Keratinocyte (primary cell): ENCODE measurements around the gene C2CD3. TPM values are rescaled to one million over a fixed set of nuclear protein-coding genes. Genes with fewer than 3 reads are reported as not detected.

Experiments
- DNase-seq: peaks from one replicate; pipeline ENCODE4 v3.0.0-alpha.2; 2011; ENCODE audit warnings: low read depth, missing footprints, low spot score
- FAIRE-seq: peaks from 2 replicates; lab custom pipeline; 2011; peaks lifted over from hg19 to GRCh38; lab: Jason Lieb, UNC
- H2AFZ ChIP-seq: 2 replicates; pipeline ENCODE4 v1.6.0; 2012; ENCODE audit warnings: low read length, control low read depth, inconsistent platforms; ENCODE audit not compliant: control insufficient read depth
- H3K27ac ChIP-seq: 2 replicates; pipeline ENCODE4 v1.5.1; 2011; ENCODE audit warnings: low read length; ENCODE audit not compliant: control insufficient read depth, insufficient read depth
- H3K27me3 ChIP-seq: 3 replicates; pipeline ENCODE4 v1.6.0; 2011; ENCODE audit warnings: low read length; ENCODE audit not compliant: control insufficient read depth, insufficient read depth; ENCODE audit errors: extremely low read depth
- H3K36me3 ChIP-seq, 2 experiments: 2 replicates in 1 of 2; 3 replicates in 1 of 2; pipeline ENCODE4 v1.5.1; 2011; ENCODE audit warnings: low read length in 2 of 2, mild to moderate bottlenecking in 1 of 2; ENCODE audit not compliant: control insufficient read depth in 2 of 2, insufficient read depth in 2 of 2; ENCODE audit errors: extremely low read depth in 1 of 2
- H3K4me1 ChIP-seq: 3 replicates; pipeline ENCODE4 v1.5.1; 2011; ENCODE audit warnings: low read length; ENCODE audit not compliant: control insufficient read depth, insufficient read depth; ENCODE audit errors: extremely low read depth
- H3K4me2 ChIP-seq: 3 replicates; pipeline ENCODE4 v1.6.0; 2011; ENCODE audit warnings: low read depth, low read length; ENCODE audit not compliant: control insufficient read depth, insufficient read depth; ENCODE audit errors: extremely low read depth
- H3K4me3 ChIP-seq, 3 experiments: fragments of 200-600 bp in 1 of 3; sonication (generic) in 1 of 3; 2 replicates in 2 of 3; 3 replicates in 1 of 3; pipeline ENCODE4 v1.5.1; 2011 to 2016; ENCODE audit warnings: low read length in 3 of 3, mild to moderate bottlenecking in 3 of 3, control low read depth in 2 of 3, inconsistent platforms in 1 of 3, low read depth in 1 of 3, mixed read lengths in 1 of 3, mixed run types in 1 of 3, moderate library complexity in 1 of 3; ENCODE audit not compliant: control insufficient read depth in 2 of 3, insufficient read depth in 2 of 3; ENCODE audit errors: extremely low read depth in 1 of 3
- H3K79me2 ChIP-seq: 2 replicates; pipeline ENCODE4 v1.6.0; 2012; ENCODE audit warnings: low read length; ENCODE audit not compliant: control insufficient read depth, insufficient read depth
- H3K9ac ChIP-seq: 3 replicates; pipeline ENCODE4 v1.6.0; 2011; ENCODE audit warnings: low read length; ENCODE audit not compliant: control insufficient read depth, insufficient read depth; ENCODE audit errors: extremely low read depth
- H3K9me1 ChIP-seq: 3 replicates; pipeline ENCODE4 v1.6.0; 2011; ENCODE audit warnings: low read length; ENCODE audit not compliant: control insufficient read depth, insufficient read depth; ENCODE audit errors: extremely low read depth
- H3K9me3 ChIP-seq: 2 replicates; pipeline ENCODE4 v1.5.1; 2012; ENCODE audit warnings: low read depth, low read length; ENCODE audit not compliant: control insufficient read depth
- H4K20me1 ChIP-seq: 3 replicates; pipeline ENCODE4 v1.6.0; 2011; ENCODE audit warnings: low read length; ENCODE audit not compliant: control insufficient read depth, insufficient read depth; ENCODE audit errors: extremely low read depth
- EZH2 ChIP-seq: IDR thresholded peaks from one replicate; pipeline ENCODE4 v1.6.1; 2012; ENCODE audit warnings: inconsistent platforms, mild to moderate bottlenecking, low read length, moderate library complexity
- dilution Hi-C: fragments of 300-500 bp; cut with MboI; formaldehyde crosslinking; loops from one replicate; pipeline ENCODE4 v1.7.0; 2020; ENCODE audit warnings: low sequenced_read_pairs; ENCODE audit not compliant: extremely low pct_ligation_motif_present
- polyA plus RNA-seq, 5 experiments: library from polyadenylated mRNA; depleted of rRNA in 3 of 5; stranded (reverse) in 3 of 5; stranded (forward) in 1 of 5; unstranded in 1 of 5; fragments of >200 nt; gene quantifications; 1 replicate in 1 of 5; 2 replicates in 3 of 5; 3 replicates in 1 of 5; pipeline versions ENCODE4 v1.2.1 to v1.2.3, GENCODE V29; 2011 to 2012; ENCODE audit warnings: missing spikeins in 2 of 5, low read depth in 1 of 5, low replicate concordance in 1 of 5
- TF ChIP-seq, protein P1 (sequence below), 3 experiments: IDR thresholded peaks in 1 of 3; conservative IDR thresholded peaks in 1 of 3; optimal IDR thresholded peaks in 1 of 3; 2 replicates in 2 of 3; 3 replicates in 1 of 3; pipeline versions ENCODE3 to v1.5.1; 2011; ENCODE audit warnings: low read length in 3 of 3, mild to moderate bottlenecking in 3 of 3, moderate library complexity in 2 of 3, control low read depth in 1 of 3, inconsistent platforms in 1 of 3; ENCODE audit not compliant: insufficient read depth in 2 of 3; ENCODE audit errors: extremely low read depth in 1 of 3

Gene C2CD3
- polyA plus RNA-seq, 1 donor (not counting 4 experiments of a cell fraction or from before 2014, with no cell fraction given) = 9.8 TPM

DNA sequence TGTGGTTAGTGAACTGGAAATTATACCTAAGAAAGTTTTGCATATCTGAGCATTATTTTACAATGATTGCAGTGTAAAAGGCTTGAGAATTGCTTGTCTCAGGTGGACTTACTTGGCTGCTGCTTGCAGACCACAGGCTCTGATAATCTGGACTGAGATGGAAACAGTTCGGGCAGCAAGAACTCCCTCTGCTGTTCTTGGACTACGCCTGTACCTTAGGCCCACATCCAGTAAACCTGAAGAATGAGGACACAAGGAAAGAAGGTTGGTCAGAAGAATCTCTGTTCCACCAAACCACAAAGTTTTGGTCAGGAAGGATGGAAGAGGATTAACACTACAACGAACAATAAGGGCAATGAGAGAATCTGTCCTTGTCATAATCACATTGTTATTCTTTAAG is 80.1 kb downstream of the C2CD3 start:
- Histone ChIP-seq H3K27ac (no peak overlapping the region), H3K4me1 (no peaks in the 10 kb centered on the region), H3K4me2 (no peak overlapping the region), H4K20me1 (no peaks in the 10 kb centered on the region), H3K9me1 (no peaks in the 10 kb centered on the region), H3K36me3 (peaks cover 10 to 20% of the 10 kb centered on the region in 2 experiments), H2AFZ (no peak overlapping the region), H3K9me3 (no peaks in the 10 kb centered on the region), H3K79me2 (no peaks in the 10 kb centered on the region), H3K27me3 (no peaks in the 10 kb centered on the region), H3K9ac (no peak overlapping the region), H3K4me3 (no peak overlapping the region)
- dilution Hi-C loops = no loop called here
- no peak for FAIRE-seq
- no peak for DNase-seq
- no peak for TF ChIP-seq EZH2
- TF ChIP-seq, protein P1, sequence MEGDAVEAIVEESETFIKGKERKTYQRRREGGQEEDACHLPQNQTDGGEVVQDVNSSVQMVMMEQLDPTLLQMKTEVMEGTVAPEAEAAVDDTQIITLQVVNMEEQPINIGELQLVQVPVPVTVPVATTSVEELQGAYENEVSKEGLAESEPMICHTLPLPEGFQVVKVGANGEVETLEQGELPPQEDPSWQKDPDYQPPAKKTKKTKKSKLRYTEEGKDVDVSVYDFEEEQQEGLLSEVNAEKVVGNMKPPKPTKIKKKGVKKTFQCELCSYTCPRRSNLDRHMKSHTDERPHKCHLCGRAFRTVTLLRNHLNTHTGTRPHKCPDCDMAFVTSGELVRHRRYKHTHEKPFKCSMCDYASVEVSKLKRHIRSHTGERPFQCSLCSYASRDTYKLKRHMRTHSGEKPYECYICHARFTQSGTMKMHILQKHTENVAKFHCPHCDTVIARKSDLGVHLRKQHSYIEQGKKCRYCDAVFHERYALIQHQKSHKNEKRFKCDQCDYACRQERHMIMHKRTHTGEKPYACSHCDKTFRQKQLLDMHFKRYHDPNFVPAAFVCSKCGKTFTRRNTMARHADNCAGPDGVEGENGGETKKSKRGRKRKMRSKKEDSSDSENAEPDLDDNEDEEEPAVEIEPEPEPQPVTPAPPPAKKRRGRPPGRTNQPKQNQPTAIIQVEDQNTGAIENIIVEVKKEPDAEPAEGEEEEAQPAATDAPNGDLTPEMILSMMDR (optimal IDR thresholded peaks at IDR 0.05 in 1 of 3, IDR thresholded peaks at IDR 0.05 in 1 of 3, conservative IDR thresholded peaks at IDR 0.05 in 1 of 3; ENCODE audit: extremely low read depth in 1 of 3, insufficient read depth in 2 of 3, low read length in 3 of 3) = peak in 1 of 3 experiments; percentile 25

DNA sequence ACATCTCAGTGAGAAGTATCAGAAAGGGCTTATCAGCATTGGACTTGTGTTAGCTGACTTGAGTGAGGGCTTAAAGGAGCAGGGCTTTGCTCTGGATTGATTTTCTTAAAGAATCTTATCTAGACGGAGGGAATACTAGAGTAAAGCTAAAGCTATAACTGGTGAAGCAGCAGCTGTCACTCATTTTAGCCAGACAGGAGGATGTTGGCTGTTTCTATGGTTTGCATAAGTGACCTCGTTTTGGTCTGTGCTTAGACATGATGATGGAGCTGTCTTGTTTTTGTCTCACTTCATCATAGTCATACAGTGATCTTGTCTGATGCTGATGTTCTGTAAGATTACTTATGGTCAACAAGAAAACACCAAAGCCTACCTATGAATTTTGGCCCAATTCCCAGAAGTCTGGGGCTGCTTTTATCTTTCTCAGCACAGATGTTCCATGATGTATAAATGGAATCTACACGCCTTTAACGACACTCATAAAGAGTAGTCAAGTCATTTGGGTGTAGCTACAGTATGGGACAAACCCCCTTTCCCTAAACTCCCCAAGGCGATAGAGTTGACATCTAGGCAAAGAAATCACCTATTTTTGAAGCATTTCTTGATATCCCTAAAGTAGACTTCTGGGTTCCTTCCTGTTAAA is 84.4 kb downstream of the C2CD3 start:
- dilution Hi-C loops = no loop called here
- FAIRE-seq = no peak
- no peak overlapping the region for H3K9ac ChIP-seq
- H3K79me2 ChIP-seq = no peaks in the 10 kb centered on the region
- DNase-seq = no peak
- H3K4me1 ChIP-seq = no peaks in the 10 kb centered on the region
- no peak overlapping the region for H3K27ac ChIP-seq
- no peaks in the 10 kb centered on the region for H3K9me1 ChIP-seq
- no peak for TF ChIP-seq EZH2
- no peaks in the 10 kb centered on the region for H4K20me1 ChIP-seq
- H3K4me3 ChIP-seq = no peak overlapping the region
- H3K27me3 ChIP-seq = no peaks in the 10 kb centered on the region
- no peaks in the 10 kb centered on the region for H3K9me3 ChIP-seq
- no peak overlapping the region for H3K4me2 ChIP-seq
- H2AFZ ChIP-seq = no peak overlapping the region
- peaks cover 3 to 14% of the 10 kb centered on the region in 2 experiments for H3K36me3 ChIP-seq

DNA sequence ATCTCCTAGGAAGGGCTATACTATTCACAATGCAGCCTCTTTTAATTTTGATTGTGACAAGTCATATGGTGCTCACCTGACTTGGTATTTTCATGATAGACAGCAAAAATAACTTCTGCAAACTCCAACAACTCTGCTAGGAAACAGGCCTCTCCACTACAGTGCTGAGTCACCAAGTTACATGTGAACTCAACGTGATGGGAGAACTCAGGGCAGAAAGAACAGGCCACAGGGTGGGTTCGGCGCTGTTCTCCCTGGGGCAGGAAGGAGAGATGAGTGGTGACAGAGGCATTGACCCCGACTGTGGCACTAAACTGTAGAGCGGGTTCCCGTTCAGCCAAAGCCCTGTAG is 85.3 kb downstream of the C2CD3 start:
- TF ChIP-seq, protein P1 (optimal IDR thresholded peaks at IDR 0.05 in 1 of 3, IDR thresholded peaks at IDR 0.05 in 1 of 3, conservative IDR thresholded peaks at IDR 0.05 in 1 of 3; ENCODE audit: extremely low read depth in 1 of 3, insufficient read depth in 2 of 3, low read length in 3 of 3) = no peak
- TF ChIP-seq EZH2 = no peak
- FAIRE-seq = no peak
- no peak overlapping the region for H2AFZ ChIP-seq

More for the DNA sequence above, 85.3 kb downstream of the C2CD3 start:
- H3K79me2 ChIP-seq = no peaks in the 10 kb centered on the region
- H3K9me3 ChIP-seq = no peaks in the 10 kb centered on the region
- no peak overlapping the region for H3K9ac ChIP-seq
- peaks cover 3 to 7% of the 10 kb centered on the region in 2 experiments for H3K36me3 ChIP-seq
- no peaks in the 10 kb centered on the region for H3K27me3 ChIP-seq
- no peak for DNase-seq
- H3K9me1 ChIP-seq = no peaks in the 10 kb centered on the region
- no peaks in the 10 kb centered on the region for H4K20me1 ChIP-seq
- H3K4me2 ChIP-seq = no peak overlapping the region
- H3K4me3 ChIP-seq = no peak overlapping the region
- dilution Hi-C loops = no loop called here
- H3K27ac ChIP-seq = no peak overlapping the region
- H3K4me1 ChIP-seq = no peaks in the 10 kb centered on the region
